IPS-11a (cell line): ENCODE results near the gene PPP2R3C.
"Not testable (repeated sequence)": the region's sequence is repeated elsewhere in the genome, so short reads cannot be mapped to it uniquely, and the experiment has no call there.

Source experiments
- H3K4me3 ChIP-seq: one replicate; pipeline ENCODE4 v1.5.1; 2013; ENCODE audit warnings: low read depth, low read length, control low read depth

Gene PPP2R3C

GRCh38 chr14:35133542-35134328 lies 11.9 kb upstream of the PPP2R3C start:
- no peak overlapping the region for H3K4me3 ChIP-seq

- no peak overlapping the region for H3K4me3 ChIP-seq
Observed at GRCh38 chr14:35124127-35124526, 2.3 kb upstream of the PPP2R3C start.

- H3K4me3 ChIP-seq = peak overlapping the region; percentile 98
Observed at GRCh38 chr14:35123388-35123703, 1.6 kb upstream of the PPP2R3C start.

GRCh38 chr14:35122696-35123387 lies 1.1 kb upstream of the PPP2R3C start:
- peak overlapping the region; percentile 98 for H3K4me3 ChIP-seq

DNA sequence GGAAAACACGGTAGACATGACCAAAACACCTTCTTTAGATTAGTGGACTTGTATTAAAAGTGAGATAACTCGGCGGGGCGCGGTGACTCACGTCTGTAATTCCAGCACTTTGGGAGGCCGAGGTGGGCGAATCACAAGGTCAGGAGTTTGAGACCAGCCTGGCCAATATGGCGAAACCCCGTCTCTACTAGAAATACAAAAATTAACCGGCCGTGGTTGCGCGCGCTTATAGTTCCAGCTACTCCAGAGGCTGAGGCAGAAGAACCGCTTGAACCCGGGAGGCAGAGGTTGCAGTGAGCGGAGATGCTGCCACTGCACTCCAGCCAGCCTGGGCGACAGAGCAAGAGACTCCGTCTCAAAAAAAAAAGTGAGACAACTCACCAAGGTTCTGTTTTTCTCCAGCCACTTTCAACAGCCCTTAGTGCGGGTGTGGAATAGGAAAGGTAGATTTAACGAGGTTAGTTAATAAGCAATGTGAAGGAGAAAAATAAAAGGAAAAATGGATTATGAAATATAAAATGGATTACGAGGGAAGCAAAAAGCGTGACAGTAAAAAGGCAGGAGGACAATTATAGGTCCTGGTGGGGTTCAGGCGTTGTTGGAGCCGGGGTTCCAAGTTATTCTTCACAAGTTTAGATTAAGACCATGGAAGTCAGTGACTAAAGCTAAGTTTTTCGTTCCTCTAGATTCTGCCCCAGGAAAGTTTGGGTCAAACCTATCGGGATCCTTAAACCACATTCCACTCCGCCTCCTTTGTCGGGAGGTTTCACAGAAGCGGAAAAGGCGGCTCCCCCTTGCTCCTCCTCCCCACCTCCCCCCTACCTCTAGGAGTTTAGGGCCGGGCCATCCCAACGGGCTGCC lies 534 bp downstream of the PPP2R3C start:
- peak overlapping the region; percentile 98 for H3K4me3 ChIP-seq

DNA sequence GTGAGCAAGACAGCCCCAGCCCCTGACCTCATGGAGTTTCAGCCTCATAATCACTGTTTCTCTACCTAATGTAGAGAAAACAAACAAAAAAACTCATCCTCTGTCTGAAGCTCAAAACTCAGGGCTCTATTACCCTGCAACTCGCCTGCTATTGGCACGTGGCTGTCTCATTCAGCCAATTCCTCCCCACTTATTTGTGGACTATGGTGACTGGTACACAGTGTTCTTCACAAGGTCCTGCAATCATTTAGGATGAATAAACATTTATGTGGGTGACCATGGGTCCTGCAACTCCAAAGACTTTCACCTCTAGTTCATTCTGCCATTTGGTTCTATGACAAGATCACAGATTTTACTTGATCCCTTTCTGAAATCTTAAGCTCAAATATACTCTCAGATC lies 4.7 kb downstream of the PPP2R3C start:
- H3K4me3 ChIP-seq = no peak overlapping the region

DNA sequence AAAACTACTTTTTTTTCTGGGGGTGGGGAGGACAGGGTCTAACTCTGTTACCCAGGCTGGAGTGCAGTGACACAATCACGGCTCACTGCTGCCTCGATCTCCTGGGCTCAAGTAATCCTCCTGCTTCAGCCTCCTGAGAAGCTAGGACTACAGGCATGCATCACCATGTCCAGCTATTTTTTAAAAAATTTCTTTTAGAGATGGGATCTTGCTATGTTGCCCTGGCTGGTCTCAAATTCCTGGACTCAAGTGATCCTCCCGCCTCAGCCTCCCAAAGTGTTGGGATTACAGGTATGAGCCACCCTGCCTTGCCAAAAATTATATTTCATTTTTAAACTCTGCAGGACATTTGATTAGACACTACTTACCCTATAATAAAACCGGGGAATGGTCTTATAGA lies 5.5 kb downstream of the PPP2R3C start:
- H3K4me3 ChIP-seq = no peak overlapping the region

- no peak overlapping the region for H3K4me3 ChIP-seq
Observed at GRCh38 chr14:35114036-35114435, 7.8 kb downstream of the PPP2R3C start.

DNA sequence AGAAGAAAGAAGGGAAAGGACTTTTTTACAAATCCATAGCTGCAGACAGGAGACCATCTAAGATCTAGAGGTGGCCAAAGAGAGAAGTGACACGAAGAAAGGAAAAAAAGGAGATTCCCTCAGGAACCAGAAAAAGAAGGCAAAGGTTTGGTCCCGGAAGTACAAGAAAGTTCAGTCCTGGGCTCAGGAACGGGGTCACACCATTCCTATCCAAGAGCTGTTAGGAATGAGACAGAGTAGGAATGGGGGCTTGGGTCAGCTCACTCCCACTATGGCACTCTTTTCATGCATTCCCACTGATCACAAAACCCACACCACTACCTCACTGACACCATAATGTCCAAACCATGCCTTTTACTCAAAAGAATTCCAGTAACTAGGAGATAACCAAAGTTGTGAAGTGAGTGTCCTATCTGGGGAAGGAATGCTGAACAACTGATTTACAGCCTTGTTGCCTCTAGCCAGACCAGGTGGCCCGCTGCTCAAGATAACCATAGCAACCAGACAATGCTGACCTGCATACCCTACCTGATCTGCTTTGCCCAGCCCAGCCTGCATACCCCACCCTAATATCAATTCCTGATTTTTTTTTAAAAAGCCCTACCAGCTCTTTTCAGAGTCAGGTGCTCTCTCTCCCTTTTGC lies 8.4 kb downstream of the PPP2R3C start:
- H3K4me3 ChIP-seq = no peak overlapping the region

DNA sequence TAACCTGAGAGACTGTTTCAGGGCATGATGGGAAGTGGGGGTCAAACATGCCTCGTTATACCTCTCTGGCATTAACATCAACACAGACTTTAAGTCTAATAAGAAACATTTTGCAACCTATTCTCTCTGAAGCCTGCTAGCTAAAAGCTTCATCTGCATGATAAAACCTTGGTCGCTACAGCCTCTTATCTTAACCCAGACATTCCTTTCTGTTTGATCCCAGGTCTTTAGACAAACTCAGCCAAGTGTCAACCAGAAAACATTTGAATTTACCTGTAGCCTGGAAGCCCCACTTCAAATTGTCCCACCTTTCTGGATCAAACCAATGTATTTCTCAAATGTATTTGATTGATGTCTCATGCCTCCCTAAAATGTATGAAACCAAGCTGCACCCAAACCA lies 9.1 kb downstream of the PPP2R3C start:
- H3K4me3 ChIP-seq = no peak overlapping the region

DNA sequence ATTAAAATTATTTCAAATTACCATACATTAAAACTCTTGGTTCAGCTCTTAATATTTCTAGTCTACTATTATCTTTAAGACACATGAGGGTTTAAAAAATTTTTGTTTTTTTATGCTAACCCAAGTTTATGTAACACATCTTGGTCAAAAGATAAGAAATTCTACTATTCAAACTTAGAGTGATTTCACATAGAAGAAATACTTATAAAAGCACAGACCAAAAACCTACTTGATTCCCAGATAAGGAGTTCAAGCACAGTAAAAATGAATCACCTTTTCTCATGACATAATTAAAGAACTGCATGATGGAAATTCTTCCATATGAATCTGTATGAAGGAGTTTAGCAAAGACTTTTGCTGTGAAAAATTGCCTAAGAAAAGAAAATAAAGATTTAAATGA lies 13.9 kb downstream of the PPP2R3C start:
- H3K4me3 ChIP-seq = no peak overlapping the region

DNA sequence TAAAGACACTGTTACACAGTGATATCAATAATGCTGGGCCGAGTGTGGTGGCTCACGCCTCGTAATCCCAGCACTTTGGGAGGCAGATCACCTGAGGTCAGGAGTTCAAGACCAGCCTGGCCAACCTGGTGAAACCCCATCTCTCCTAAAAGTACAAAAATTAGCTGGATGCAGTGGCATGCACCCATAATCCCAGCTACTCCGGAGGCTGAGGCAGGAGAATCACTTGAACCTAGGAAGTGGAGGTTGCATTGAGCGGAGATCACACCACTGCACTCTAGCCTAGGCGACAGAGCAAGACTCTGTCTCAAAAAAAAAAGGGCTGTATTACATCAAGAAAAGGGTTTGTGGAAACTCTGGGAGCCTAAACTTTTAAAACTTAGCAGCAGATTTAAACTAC lies 27.1 kb downstream of the PPP2R3C start:
- H3K4me3 ChIP-seq = not testable (repeated sequence)

DNA sequence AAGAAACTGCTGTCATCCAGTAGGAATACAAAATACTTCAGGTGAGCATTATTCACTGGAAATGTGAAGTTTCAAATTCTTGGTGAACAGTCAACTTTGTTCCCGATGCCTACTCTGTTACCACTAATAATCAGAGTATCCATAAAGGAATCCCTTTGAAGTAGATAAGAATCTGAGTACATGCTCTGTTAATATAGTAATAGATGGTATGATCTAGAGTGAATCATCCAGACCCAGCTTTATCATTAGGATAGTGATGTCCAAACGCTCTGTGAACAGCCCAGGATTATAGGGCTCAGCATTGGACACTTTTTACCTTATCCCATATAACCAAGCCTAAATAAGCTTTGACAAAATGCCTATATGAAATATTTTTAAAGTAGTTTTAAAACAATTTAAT lies 33.3 kb downstream of the PPP2R3C start:
- no peak overlapping the region for H3K4me3 ChIP-seq

- H3K4me3 ChIP-seq = no peak overlapping the region
Observed at GRCh38 chr14:35085441-35085840, 36.3 kb downstream of the PPP2R3C start.

GRCh38 chr14:35083530-35084150 lies 38.1 kb downstream of the PPP2R3C start:
- H3K4me3 ChIP-seq = no peak overlapping the region

DNA sequence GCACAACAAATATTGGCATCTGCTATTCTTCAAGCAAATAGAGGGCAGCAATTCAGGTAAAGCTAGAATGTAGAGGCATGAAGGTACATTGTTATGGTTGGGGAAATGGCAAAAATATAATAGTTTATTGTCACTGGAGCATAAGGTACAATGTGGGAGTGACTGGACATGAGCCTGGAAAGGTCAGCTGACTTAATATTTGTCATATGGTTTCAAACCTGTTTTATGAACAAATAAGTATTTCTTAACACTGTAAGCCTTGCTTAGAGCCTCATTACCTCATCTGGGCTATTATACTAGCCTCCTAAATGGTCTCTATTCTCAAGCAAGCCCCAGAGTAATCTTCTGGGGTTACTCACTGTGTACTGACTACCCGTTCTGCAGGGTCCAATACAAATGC lies 42.0 kb downstream of the PPP2R3C start:
- H3K4me3 ChIP-seq = no peak overlapping the region

GRCh38 chr14:35078082-35078481 lies 43.7 kb downstream of the PPP2R3C start:
- no peak overlapping the region for H3K4me3 ChIP-seq

- no peak overlapping the region for H3K4me3 ChIP-seq
Observed at GRCh38 chr14:35073486-35073885, 48.3 kb downstream of the PPP2R3C start.

- H3K4me3 ChIP-seq = no peak overlapping the region
Observed at GRCh38 chr14:35072226-35072625, 49.6 kb downstream of the PPP2R3C start.

DNA sequence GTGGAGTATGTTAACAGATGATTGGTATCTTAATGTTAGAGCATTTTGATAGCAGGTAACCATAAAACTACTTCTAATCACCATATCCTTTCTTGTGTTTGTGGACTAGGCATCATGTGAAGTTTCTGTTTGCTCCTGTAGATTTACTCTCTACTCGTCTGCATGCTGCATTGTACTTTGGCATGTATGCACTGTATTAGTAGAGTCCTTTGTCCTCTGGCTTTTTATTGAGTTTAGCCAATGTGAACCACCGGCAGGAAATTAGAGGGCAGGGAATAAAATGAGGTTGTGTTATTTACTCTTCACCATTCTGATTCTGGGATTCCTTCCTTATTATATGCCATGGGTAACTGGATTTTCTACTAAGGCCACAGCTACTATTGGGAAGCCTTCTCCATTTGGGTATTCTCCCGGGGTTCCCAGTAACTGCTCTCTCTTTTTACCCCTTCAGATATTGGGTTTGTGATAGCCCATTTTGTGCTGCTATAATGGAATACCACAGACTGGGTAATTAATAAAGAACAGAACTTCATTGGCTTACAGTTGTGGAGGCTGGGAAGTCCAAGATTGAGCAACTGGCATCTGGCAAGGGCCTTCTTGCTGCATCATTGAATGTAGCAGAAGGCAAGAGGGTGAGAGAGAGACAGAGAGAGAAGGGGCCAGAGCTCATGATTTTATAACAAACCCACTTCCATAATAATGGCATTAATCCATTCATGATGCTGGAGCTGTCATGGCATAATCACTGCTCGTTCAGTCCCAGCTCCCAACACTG lies 53.4 kb downstream of the PPP2R3C start:
- H3K4me3 ChIP-seq = no peak overlapping the region
